Body of pancreas (tissue), 4 donors: ENCODE measurements around the gene SBNO1. TPM values are rescaled to one million over a fixed set of nuclear protein-coding genes. Genes with fewer than 3 reads are reported as not detected.

Experiments
- ATAC-seq: fragments of 150-250 bp; one replicate; pipeline ENCODE4 v1.9.1; 2016
- DNase-seq, 4 donors: peaks; one replicate each; pipeline ENCODE4 v3.0.0-alpha.2; 2019
- H3K27ac ChIP-seq, 4 donors: fragments of 200-600 bp; sonication (generic); 1 replicate in 3 of 4; 2 replicates in 1 of 4; pipeline versions ENCODE4 v1.5.1 to v1.6.1; 2016 to 2019; ENCODE audit warnings: mild to moderate bottlenecking in 1 of 4, mixed read lengths in 1 of 4, moderate library complexity in 1 of 4
- H3K27me3 ChIP-seq, 2 donors: fragments of 200-600 bp; sonication (generic); one replicate each; pipeline ENCODE4 v1.6.0; 2016; ENCODE audit warnings: mild to moderate bottlenecking in 1 of 2
- H3K36me3 ChIP-seq, 2 donors: fragments of 200-600 bp; sonication (generic); replicated peaks in 1 of 2; 2 replicates each; pipeline ENCODE4 v1.5.1; 2016; ENCODE audit warnings: low read depth in 2 of 2; ENCODE audit not compliant: insufficient read depth in 1 of 2
- H3K4me1 ChIP-seq: fragments of 200-600 bp; sonication (generic); one replicate; pipeline ENCODE4 v1.6.0; 2016
- H3K4me3 ChIP-seq, 2 donors: fragments of 200-600 bp; sonication (generic); 1 replicate in 1 of 2; 2 replicates in 1 of 2; pipeline ENCODE4 v1.5.1; 2016 to 2019
- H3K9me3 ChIP-seq, 3 donors: fragments of 200-600 bp; sonication (generic); 1 replicate in 2 of 3; 2 replicates in 1 of 3; pipeline ENCODE4 v1.5.1; 2016
- POLR2A ChIP-seq, 3 donors: fragments of 450-650 bp; IDR thresholded peaks; one replicate each; pipeline ENCODE4 v1.6.1; 2016; ENCODE audit warnings: antibody characterized with exemption in 3 of 3, mild to moderate bottlenecking in 2 of 3
- WGBS, 2 donors: methylation state at CpG; one replicate each; pipeline ENCODE4 v1.1.5; 2017; 5-methylcytosine and 5-hydroxymethylcytosine counted together
- intact Hi-C: fragments of 100-400 bp; cut with DNase I; formaldehyde crosslinking; loops from one replicate; pipeline ENCODE4 v1.15.1; 2023
- total RNA-seq, 2 donors: library from RNA; depleted of rRNA; stranded (reverse); fragments of >200 nt; gene quantifications; one replicate each; pipeline ENCODE4 v1.1.0, GENCODE V29; 2016
- TF ChIP-seq, protein P1 (sequence below), 7 experiments: fragments of 450-650 bp in 4 of 7; fragments of 200-600 bp in 3 of 7; sonication (generic) in 3 of 7; IDR thresholded peaks; one replicate each; pipeline ENCODE4 v1.5.1; 2016 to 2019; ENCODE audit warnings: antibody characterized with exemption in 7 of 7

SBNO1 gene
- total RNA-seq, 2 donors from 2014 or later = 11.4 to 11.9 TPM

DNA sequence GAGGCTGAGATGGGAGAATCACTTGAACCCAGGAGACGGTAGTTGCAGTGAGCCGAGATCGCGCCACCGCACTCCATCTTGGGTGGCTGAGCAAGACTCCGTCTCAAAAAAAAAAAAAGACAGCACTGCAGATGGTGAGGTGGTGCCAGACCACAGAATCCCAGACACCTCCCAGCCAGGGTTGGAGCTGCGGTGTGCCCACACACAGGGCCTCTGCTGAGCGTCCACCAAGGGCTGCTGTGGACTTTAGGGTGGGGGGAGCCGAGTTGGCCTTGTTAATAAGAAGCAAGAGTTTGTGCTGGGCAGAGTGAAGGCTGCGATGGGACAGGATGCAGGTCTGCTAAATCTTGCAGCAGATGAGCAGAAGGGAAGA is 33.5 kb upstream of the SBNO1 start:
- peaks cover 0 to 2% of the 10 kb centered on the region in 2 donors for H3K36me3 ChIP-seq
- WGBS, 2 donors = 92 to 95% methylated on average over 10 of the region's 10 CpGs
- H3K27me3 ChIP-seq = no peaks in the 10 kb centered on the region
- ATAC-seq = no peak
- H3K4me1 ChIP-seq = peaks cover 35% of the 10 kb centered on the region
- TF ChIP-seq, protein P1, sequence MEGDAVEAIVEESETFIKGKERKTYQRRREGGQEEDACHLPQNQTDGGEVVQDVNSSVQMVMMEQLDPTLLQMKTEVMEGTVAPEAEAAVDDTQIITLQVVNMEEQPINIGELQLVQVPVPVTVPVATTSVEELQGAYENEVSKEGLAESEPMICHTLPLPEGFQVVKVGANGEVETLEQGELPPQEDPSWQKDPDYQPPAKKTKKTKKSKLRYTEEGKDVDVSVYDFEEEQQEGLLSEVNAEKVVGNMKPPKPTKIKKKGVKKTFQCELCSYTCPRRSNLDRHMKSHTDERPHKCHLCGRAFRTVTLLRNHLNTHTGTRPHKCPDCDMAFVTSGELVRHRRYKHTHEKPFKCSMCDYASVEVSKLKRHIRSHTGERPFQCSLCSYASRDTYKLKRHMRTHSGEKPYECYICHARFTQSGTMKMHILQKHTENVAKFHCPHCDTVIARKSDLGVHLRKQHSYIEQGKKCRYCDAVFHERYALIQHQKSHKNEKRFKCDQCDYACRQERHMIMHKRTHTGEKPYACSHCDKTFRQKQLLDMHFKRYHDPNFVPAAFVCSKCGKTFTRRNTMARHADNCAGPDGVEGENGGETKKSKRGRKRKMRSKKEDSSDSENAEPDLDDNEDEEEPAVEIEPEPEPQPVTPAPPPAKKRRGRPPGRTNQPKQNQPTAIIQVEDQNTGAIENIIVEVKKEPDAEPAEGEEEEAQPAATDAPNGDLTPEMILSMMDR (IDR thresholded peaks at IDR 0.05) = no peak
- TF ChIP-seq POLR2A (IDR thresholded peaks at IDR 0.05) = no peak
- no peaks in the 10 kb centered on the region for H3K9me3 ChIP-seq
- DNase-seq = no peak
- H3K4me3 ChIP-seq = no peak overlapping the region
- peak overlapping the region; percentile 7 to 73 (median 54) for H3K27ac ChIP-seq
- intact Hi-C loops = no loop called here

DNA sequence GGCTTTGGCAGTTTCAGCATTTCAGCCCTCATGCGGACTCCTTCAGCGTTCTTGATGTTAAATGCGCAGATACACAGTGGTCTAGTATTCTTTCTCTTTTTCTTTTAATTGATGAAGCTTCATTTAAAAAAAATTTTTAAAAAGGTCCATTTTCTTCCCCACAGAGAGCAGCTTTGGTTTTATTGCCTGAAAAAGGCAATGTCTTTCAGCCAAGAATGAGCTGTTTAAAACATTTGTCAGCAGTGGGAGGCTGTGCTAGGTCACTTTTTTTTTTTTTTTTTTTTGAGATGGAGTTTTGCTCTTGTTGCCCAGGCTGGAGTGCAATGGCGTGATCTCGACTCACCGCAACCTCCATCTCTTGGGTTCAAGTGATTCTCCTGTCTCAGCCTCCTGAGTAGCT is 32.8 kb upstream of the SBNO1 start:
- H3K9me3 ChIP-seq = no peaks in the 10 kb centered on the region
- no peaks in the 10 kb centered on the region for H3K27me3 ChIP-seq
- H3K27ac ChIP-seq = peak overlapping the region; percentile 57 to 77 (median 75)
- WGBS, 2 donors = 94 to 96% methylated on average over 6 of the region's 6 CpGs
- H3K36me3 ChIP-seq = peaks cover 0 to 2% of the 10 kb centered on the region in 2 donors
- peaks cover 35% of the 10 kb centered on the region for H3K4me1 ChIP-seq
- intact Hi-C loops = no loop called here
- TF ChIP-seq, protein P1 (IDR thresholded peaks at IDR 0.05) = no peak
- no peak for TF ChIP-seq POLR2A (IDR thresholded peaks at IDR 0.05)
- H3K4me3 ChIP-seq = no peak overlapping the region
- DNase-seq (no peak), ATAC-seq (no peak)

DNA sequence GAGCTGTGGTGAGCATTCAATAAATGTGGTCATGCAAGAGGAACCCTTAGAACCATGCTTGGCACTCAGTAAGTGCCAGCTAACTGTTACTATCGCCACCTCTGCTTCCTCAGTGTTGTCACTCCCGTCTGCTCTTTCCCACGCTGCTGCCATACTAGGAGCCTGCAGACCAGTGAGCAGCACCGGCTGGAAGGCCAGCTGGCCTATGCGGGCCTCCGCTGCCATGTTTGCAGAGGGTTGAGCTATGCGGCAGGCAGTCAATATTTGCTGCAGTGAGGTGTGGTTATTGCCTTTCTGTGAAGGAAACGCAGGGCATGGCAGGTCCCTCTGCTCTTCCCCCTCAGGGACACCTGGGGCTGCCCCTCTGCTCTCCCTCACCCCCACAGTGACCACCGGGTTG is 32.3 kb upstream of the SBNO1 start:
- Histone ChIP-seq H3K4me3 (no peak overlapping the region), H3K4me1 (peaks cover 35% of the 10 kb centered on the region), H3K9me3 (no peaks in the 10 kb centered on the region), H3K27ac (peak overlapping the region; percentile 57 to 77 (median 75)), H3K27me3 (no peaks in the 10 kb centered on the region), H3K36me3 (peaks cover 0 to 3% of the 10 kb centered on the region in 2 donors)
- DNase-seq (peak; percentile 87 to 93 (median 92)), ATAC-seq (peak; percentile 95)
- intact Hi-C loops = no loop called here
- WGBS, 2 donors = 40 to 45% methylated on average over 5 to 9 of the region's 9 CpGs
- TF ChIP-seq, protein P1 (IDR thresholded peaks at IDR 0.05) = no peak
- TF ChIP-seq POLR2A (IDR thresholded peaks at IDR 0.05) = peak in 2 of 3 donors; percentile 17 to 39

DNA sequence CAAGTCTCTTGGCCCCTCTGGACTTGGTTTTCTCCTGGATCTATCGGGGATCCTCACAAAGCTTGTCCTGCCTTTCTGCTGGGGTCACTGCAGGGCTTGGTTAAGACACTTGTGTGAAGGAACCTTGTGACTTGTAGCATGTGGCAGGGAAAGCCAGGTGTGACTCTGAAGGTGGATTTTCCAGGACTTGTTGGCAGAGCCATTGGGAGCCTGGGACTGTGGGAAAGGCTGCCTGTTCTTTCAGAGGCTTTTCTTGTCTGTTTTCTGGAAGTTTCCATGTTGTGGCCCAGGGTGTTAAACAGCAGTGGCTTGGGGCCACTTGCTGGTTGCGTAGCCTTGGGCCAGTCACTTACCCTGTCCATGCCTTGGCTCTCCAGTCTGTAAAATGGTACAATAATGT is 31.9 kb upstream of the SBNO1 start:
- WGBS, 2 donors = 44 to 68% methylated on average over 2 of the region's 2 CpGs
- TF ChIP-seq, protein P1 (IDR thresholded peaks at IDR 0.05) = no peak
- no peak for TF ChIP-seq POLR2A (IDR thresholded peaks at IDR 0.05)
- intact Hi-C loops = no loop called here
- Histone ChIP-seq H3K4me3 (no peak overlapping the region), H3K27ac (peak overlapping the region; percentile 57 to 77 (median 75)), H3K27me3 (no peaks in the 10 kb centered on the region), H3K4me1 (peaks cover 35% of the 10 kb centered on the region), H3K9me3 (no peaks in the 10 kb centered on the region), H3K36me3 (peaks cover 0 to 5% of the 10 kb centered on the region in 2 donors)
- DNase-seq (peak; percentile 34 to 69 (median 51)), ATAC-seq (peak; percentile 33)

DNA sequence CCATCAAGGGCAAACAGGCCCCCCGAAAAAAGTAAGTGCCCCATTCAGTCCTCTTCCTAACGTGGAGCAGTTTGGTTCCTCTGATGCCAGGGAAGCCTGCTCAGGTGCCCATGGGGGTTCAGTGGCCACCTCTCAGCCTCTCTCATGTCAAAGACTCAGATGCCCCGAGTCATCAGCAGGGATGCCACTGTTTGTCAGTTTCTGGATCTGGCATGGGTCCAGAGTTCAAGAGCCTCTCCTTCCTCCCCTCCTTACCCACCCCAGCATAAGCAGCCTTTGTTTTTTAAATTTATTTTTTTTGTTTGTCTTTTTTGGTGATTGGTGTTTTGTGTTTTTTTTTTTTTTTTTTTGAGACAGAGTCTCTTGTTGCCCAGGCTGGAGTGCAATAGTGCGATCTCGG is 30.6 kb upstream of the SBNO1 start:
- Histone ChIP-seq H3K9me3 (no peaks in the 10 kb centered on the region), H3K36me3 (peaks cover 0 to 8% of the 10 kb centered on the region in 2 donors), H3K4me1 (peaks cover 45% of the 10 kb centered on the region), H3K27ac (no peak overlapping the region), H3K4me3 (no peak overlapping the region), H3K27me3 (no peaks in the 10 kb centered on the region)
- ATAC-seq (no peak), DNase-seq (no peak)
- no peak for TF ChIP-seq POLR2A (IDR thresholded peaks at IDR 0.05)
- TF ChIP-seq, protein P1 (IDR thresholded peaks at IDR 0.05) = no peak
- intact Hi-C loops = no loop called here
- 81 to 98% methylated on average over 5 of the region's 5 CpGs for WGBS, 2 donors
